ENCODE measurements around the gene TMEM179. TPM values are rescaled to one million over a fixed set of nuclear protein-coding genes. Genes with fewer than 3 reads are reported as not detected.
"Not testable (repeated sequence)": the region's sequence is repeated elsewhere in the genome, so short reads cannot be mapped to it uniquely, and the experiment has no call there.

Gene TMEM179
- total RNA-seq, 4 donors from 2014 or later: not detected

- H3K4me3 ChIP-seq (ENCODE audit: low read depth, poor library complexity, severe bottlenecking): no peak overlapping the region
- WGBS, 2 donors: 42 to 64% methylated on average over 12 of the region's 12 CpGs
- no peak for DNase-seq (ENCODE audit: low spot score in 2 of 2)
- TF ChIP-seq POLR2A (IDR thresholded peaks at IDR 0.05) (no peak), CTCF (IDR thresholded peaks at IDR 0.05) (no peak)
- intact Hi-C loops (cut with DNase I; ENCODE audit: low total_unique reads): no loop called here
These were observed 21.9 kb downstream of the TMEM179 start for GRCh38 chr14:104582662-104583061.

- intact Hi-C loops (cut with DNase I; ENCODE audit: low total_unique reads): no loop called here
- WGBS, 2 donors: 32 to 60% methylated on average over 17 to 19 of the region's 20 CpGs
- no peak for TF ChIP-seq POLR2A (IDR thresholded peaks at IDR 0.05)
- TF ChIP-seq CTCF (IDR thresholded peaks at IDR 0.05): no peak
- no peak for DNase-seq (ENCODE audit: low spot score in 2 of 2)
- H3K4me3 ChIP-seq (ENCODE audit: low read depth, poor library complexity, severe bottlenecking): no peak overlapping the region
These were observed 22.6 kb downstream of the TMEM179 start for GRCh38 chr14:104582005-104582404.

- DNase-seq (ENCODE audit: low spot score in 2 of 2): no peak
- H3K4me3 ChIP-seq (ENCODE audit: low read depth, poor library complexity, severe bottlenecking): no peak overlapping the region
- intact Hi-C loops (cut with DNase I; ENCODE audit: low total_unique reads): no loop called here
- 32 to 56% methylated on average over 8 to 9 of the region's 9 CpGs for WGBS, 2 donors
- TF ChIP-seq POLR2A (IDR thresholded peaks at IDR 0.05) (no peak), CTCF (IDR thresholded peaks at IDR 0.05) (no peak)
These were observed 23.1 kb downstream of the TMEM179 start for GRCh38 chr14:104581521-104581920.

- DNase-seq (ENCODE audit: low spot score in 2 of 2): peak in 1 of 2 donors; percentile 16
- 80% methylated on average over 3 of the region's 9 CpGs; no CpG with 5 or more reads in 1 of the 2 donors for WGBS, 2 donors
These were observed 23.6 kb downstream of the TMEM179 start for GRCh38 chr14:104580961-104581360.

GRCh38 chr14:104579939-104580338 lies 24.6 kb downstream of the TMEM179 start:
- intact Hi-C loops (cut with DNase I; ENCODE audit: low total_unique reads); H3K4me3 ChIP-seq (ENCODE audit: low read depth, poor library complexity, severe bottlenecking); DNase-seq (ENCODE audit: low spot score in 2 of 2): not testable (repeated sequence)
- WGBS, 2 donors: 53 to 61% methylated on average over 4 to 6 of the region's 6 CpGs

More at GRCh38 chr14:104580961-104581360, 23.6 kb downstream of the TMEM179 start:
- intact Hi-C loops (cut with DNase I; ENCODE audit: low total_unique reads): no loop called here
- TF ChIP-seq CTCF (IDR thresholded peaks at IDR 0.05) (no peak), POLR2A (IDR thresholded peaks at IDR 0.05) (no peak)
- no peak overlapping the region for H3K4me3 ChIP-seq (ENCODE audit: low read depth, poor library complexity, severe bottlenecking)

GRCh38 chr14:104579507-104579906 lies 25.1 kb downstream of the TMEM179 start, which contains the start of gene C14orf180:
Gene C14orf180, plus strand, starts transcription at chr14:104579764. Its CDS starts 6,667 bp downstream, at chr14:104586431.
- no peak for TF ChIP-seq POLR2A (IDR thresholded peaks at IDR 0.05)
- no peak for TF ChIP-seq CTCF (IDR thresholded peaks at IDR 0.05)
- no peak within 1 kb of the TSS for H3K4me3 ChIP-seq (ENCODE audit: low read depth, poor library complexity, severe bottlenecking)
- DNase-seq (ENCODE audit: low spot score in 2 of 2): no peak
- intact Hi-C loops (cut with DNase I; ENCODE audit: low total_unique reads): no loop called here
- WGBS, 2 donors: 24 to 43% methylated on average over 1 to 14 of the region's 17 CpGs

All from lower leg skin (tissue), 4 donors.